Measurements from ENCODE around the gene MORN5.

- TF ChIP-seq CTCF (IDR thresholded peaks at IDR 0.05), result no peak
- no peak for TF ChIP-seq POLR2A (IDR thresholded peaks at IDR 0.05)
- no peak for TF ChIP-seq EP300 (IDR thresholded peaks at IDR 0.05)
These were observed 68.5 kb downstream of the MORN5 start for GRCh38 chr9:122228191-122228567.

Data from stomach (tissue), 4 donors.